ENCODE data around the gene DAPP1.

DAPP1 gene

GRCh38 chr4:99861120-99861905 is 44.7 kb downstream of the DAPP1 start:
- TF ChIP-seq FOXP2 (optimal IDR thresholded peaks at IDR 0.05; ENCODE audit: control extremely low read depth, extremely low read length, insufficient read depth): no peak
- no peak for TF ChIP-seq POLR2AphosphoS5 (IDR thresholded peaks at IDR 0.05; ENCODE audit: borderline replicate concordance, low read depth, low read length)
- no peak for TF ChIP-seq EZH2 (IDR thresholded peaks at IDR 0.05)
- Histone ChIP-seq H3K4me3 (no peak overlapping the region), H3K36me3 (ENCODE audit: insufficient read depth, low read length) (no peaks in the 10 kb centered on the region), H3K9me3 (ENCODE audit: low read depth, low read length) (no peaks in the 10 kb centered on the region; the same call in 1 of the 2 replicates), H3K27ac (no peak overlapping the region), H3K9ac (ENCODE audit: insufficient read length) (no peak overlapping the region)
- DNase-seq (ENCODE audit: low read depth, low spot score): no peak

GRCh38 chr4:99863804-99864203 is 47.2 kb downstream of the DAPP1 start:
- no peak overlapping the region for H3K27ac ChIP-seq
- no peak for DNase-seq (ENCODE audit: low read depth, low spot score)
- H3K9me3 ChIP-seq (ENCODE audit: low read depth, low read length): no peaks in the 10 kb centered on the region; the same call in 1 of the 2 replicates
- no peak overlapping the region for H3K4me3 ChIP-seq
- no peak overlapping the region for H3K9ac ChIP-seq (ENCODE audit: insufficient read length)
- no peak for TF ChIP-seq EZH2 (IDR thresholded peaks at IDR 0.05)
- TF ChIP-seq POLR2AphosphoS5 (IDR thresholded peaks at IDR 0.05; ENCODE audit: borderline replicate concordance, low read depth, low read length): no peak
- no peak for TF ChIP-seq FOXP2 (optimal IDR thresholded peaks at IDR 0.05; ENCODE audit: control extremely low read depth, extremely low read length, insufficient read depth)
- H3K36me3 ChIP-seq (ENCODE audit: insufficient read depth, low read length): no peaks in the 10 kb centered on the region

GRCh38 chr4:99868126-99868596 is 51.5 kb downstream of the DAPP1 start:
- no peaks in the 10 kb centered on the region for H3K36me3 ChIP-seq (ENCODE audit: insufficient read depth, low read length)
- H3K9me3 ChIP-seq (ENCODE audit: low read depth, low read length): no peaks in the 10 kb centered on the region; the same call in 1 of the 2 replicates
- no peak for DNase-seq (ENCODE audit: low read depth, low spot score)
- no peak for TF ChIP-seq EZH2 (IDR thresholded peaks at IDR 0.05)
- TF ChIP-seq POLR2AphosphoS5 (IDR thresholded peaks at IDR 0.05; ENCODE audit: borderline replicate concordance, low read depth, low read length): no peak
- no peak for TF ChIP-seq FOXP2 (optimal IDR thresholded peaks at IDR 0.05; ENCODE audit: control extremely low read depth, extremely low read length, insufficient read depth)
- H3K4me3 ChIP-seq: no peak overlapping the region
- no peak overlapping the region for H3K27ac ChIP-seq
- H3K9ac ChIP-seq (ENCODE audit: insufficient read length): no peak overlapping the region

- no peak overlapping the region for H3K27ac ChIP-seq
- TF ChIP-seq EZH2 (IDR thresholded peaks at IDR 0.05) (no peak), POLR2AphosphoS5 (IDR thresholded peaks at IDR 0.05; ENCODE audit: borderline replicate concordance, low read depth, low read length) (no peak), FOXP2 (optimal IDR thresholded peaks at IDR 0.05; ENCODE audit: control extremely low read depth, extremely low read length, insufficient read depth) (no peak)
- H3K9me3 ChIP-seq (ENCODE audit: low read depth, low read length): no peaks in the 10 kb centered on the region
- H3K9ac ChIP-seq (ENCODE audit: insufficient read length): no peak overlapping the region
- no peak overlapping the region for H3K4me3 ChIP-seq
- no peaks in the 10 kb centered on the region for H3K36me3 ChIP-seq (ENCODE audit: insufficient read depth, low read length)
- no peak for DNase-seq (ENCODE audit: low read depth, low spot score)
Observed at GRCh38 chr4:99872570-99872969, 55.9 kb downstream of the DAPP1 start.

- H3K9ac ChIP-seq (ENCODE audit: insufficient read length): no peak overlapping the region
- no peak overlapping the region for H3K27ac ChIP-seq
- H3K36me3 ChIP-seq (ENCODE audit: insufficient read depth, low read length): peaks cover 16% of the 10 kb centered on the region
- no peak for TF ChIP-seq EZH2 (IDR thresholded peaks at IDR 0.05)
- TF ChIP-seq POLR2AphosphoS5 (IDR thresholded peaks at IDR 0.05; ENCODE audit: borderline replicate concordance, low read depth, low read length): no peak
- no peak for TF ChIP-seq FOXP2 (optimal IDR thresholded peaks at IDR 0.05; ENCODE audit: control extremely low read depth, extremely low read length, insufficient read depth)
- DNase-seq (ENCODE audit: low read depth, low spot score): no peak
- H3K4me3 ChIP-seq: no peak overlapping the region
- H3K9me3 ChIP-seq (ENCODE audit: low read depth, low read length): no peaks in the 10 kb centered on the region
Observed at GRCh38 chr4:99875071-99875470, 58.4 kb downstream of the DAPP1 start.

GRCh38 chr4:99876946-99877345 is 60.3 kb downstream of the DAPP1 start:
- no peak for DNase-seq (ENCODE audit: low read depth, low spot score)
- Histone ChIP-seq H3K27ac (no peak overlapping the region), H3K36me3 (ENCODE audit: insufficient read depth, low read length) (peaks cover 33% of the 10 kb centered on the region), H3K9ac (ENCODE audit: insufficient read length) (no peak overlapping the region), H3K9me3 (ENCODE audit: low read depth, low read length) (no peaks in the 10 kb centered on the region), H3K4me3 (no peak overlapping the region)
- TF ChIP-seq POLR2AphosphoS5 (IDR thresholded peaks at IDR 0.05; ENCODE audit: borderline replicate concordance, low read depth, low read length): no peak

GRCh38 chr4:99878604-99879003 is 62.0 kb downstream of the DAPP1 start:
- no peak for DNase-seq (ENCODE audit: low read depth, low spot score)
- H3K9ac ChIP-seq (ENCODE audit: insufficient read length): no peak overlapping the region
- TF ChIP-seq POLR2AphosphoS5 (IDR thresholded peaks at IDR 0.05; ENCODE audit: borderline replicate concordance, low read depth, low read length) (no peak), FOXP2 (optimal IDR thresholded peaks at IDR 0.05; ENCODE audit: control extremely low read depth, extremely low read length, insufficient read depth) (no peak), EZH2 (IDR thresholded peaks at IDR 0.05) (no peak)
- peaks cover 45% of the 10 kb centered on the region for H3K36me3 ChIP-seq (ENCODE audit: insufficient read depth, low read length)
- no peak overlapping the region for H3K4me3 ChIP-seq
- no peak overlapping the region for H3K27ac ChIP-seq
- H3K9me3 ChIP-seq (ENCODE audit: low read depth, low read length): no peaks in the 10 kb centered on the region

GRCh38 chr4:99879458-99879857 is 62.8 kb downstream of the DAPP1 start:
- no peak overlapping the region for H3K27ac ChIP-seq
- no peak overlapping the region for H3K4me3 ChIP-seq
- H3K36me3 ChIP-seq (ENCODE audit: insufficient read depth, low read length): peaks cover 52% of the 10 kb centered on the region
- H3K9ac ChIP-seq (ENCODE audit: insufficient read length): no peak overlapping the region
- no peak for DNase-seq (ENCODE audit: low read depth, low spot score)
- TF ChIP-seq EZH2 (IDR thresholded peaks at IDR 0.05) (no peak), POLR2AphosphoS5 (IDR thresholded peaks at IDR 0.05; ENCODE audit: borderline replicate concordance, low read depth, low read length) (no peak), FOXP2 (optimal IDR thresholded peaks at IDR 0.05; ENCODE audit: control extremely low read depth, extremely low read length, insufficient read depth) (no peak)
- H3K9me3 ChIP-seq (ENCODE audit: low read depth, low read length): no peaks in the 10 kb centered on the region

Measured in SK-N-MC (cell line).